Hematopoietic multipotent progenitor cell (in vitro differentiated cells): ENCODE data around the gene PIM3. TPM values are rescaled to one million over a fixed set of nuclear protein-coding genes. Genes with fewer than 3 reads are reported as not detected.
A peak's percentile ranks its signal among the peaks of the same experiment; 100 is the strongest.

Experiments used
- DNase-seq, 3 donors: peaks; one replicate each; pipeline ENCODE4 v3.0.0-alpha.2; 2011 to 2015; ENCODE audit warnings: low read depth in 2 of 3, low spot score in 2 of 3
- total RNA-seq: library from RNA; depleted of rRNA; stranded (reverse); fragments of >200 nt; gene quantifications from one replicate; pipeline ENCODE4 v1.2.3, GENCODE V29; 2012

PIM3 gene
- total RNA-seq, 1 donor = 84.6 TPM

GRCh38 chr22:49953680-49954344 is 6.8 kb upstream of the PIM3 start:
- DNase-seq = no peak

DNA sequence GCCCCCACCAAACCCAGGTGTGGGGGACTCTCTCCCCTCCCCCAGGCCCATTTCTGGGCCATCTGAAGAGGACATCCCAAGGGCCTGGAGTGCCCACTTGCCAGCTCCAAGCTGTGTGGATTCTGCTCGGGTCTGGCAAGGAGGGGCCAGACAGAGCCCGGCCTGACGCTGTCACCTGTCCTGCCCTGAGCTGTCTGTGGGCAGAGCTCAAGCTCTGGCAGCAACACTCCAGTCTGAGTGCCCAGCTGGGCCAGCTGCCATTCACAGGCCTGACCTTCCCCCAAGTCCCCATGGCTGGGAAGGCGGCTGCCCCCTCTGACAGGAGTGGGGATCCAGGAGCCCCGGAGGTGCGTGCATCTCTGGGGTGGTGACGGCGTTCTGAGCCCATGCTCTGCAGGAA is 6.2 kb upstream of the PIM3 start:
- no peak for DNase-seq

GRCh38 chr22:49954991-49955580 is 5.5 kb upstream of the PIM3 start:
- DNase-seq = no peak

GRCh38 chr22:49955581-49956417 is 4.8 kb upstream of the PIM3 start:
- DNase-seq = no peak

DNA sequence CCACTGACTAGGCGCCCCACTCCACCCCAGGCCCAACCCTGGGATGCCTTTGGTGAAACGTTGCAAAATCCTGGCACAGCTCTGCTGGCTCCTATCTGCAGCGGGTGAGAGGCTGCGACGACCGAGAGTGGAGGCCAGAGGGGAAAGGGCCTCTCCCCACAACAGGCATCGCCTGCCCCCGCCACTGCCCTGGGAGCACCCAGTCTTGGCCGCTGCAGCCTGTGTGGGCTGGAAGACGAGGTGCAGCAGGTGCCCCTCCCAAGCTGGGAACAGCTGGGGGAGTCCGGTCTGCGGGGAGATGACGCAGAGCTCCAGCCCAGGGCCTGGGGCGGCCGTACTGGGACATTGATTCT is 4.2 kb upstream of the PIM3 start:
- no peak for DNase-seq

DNA sequence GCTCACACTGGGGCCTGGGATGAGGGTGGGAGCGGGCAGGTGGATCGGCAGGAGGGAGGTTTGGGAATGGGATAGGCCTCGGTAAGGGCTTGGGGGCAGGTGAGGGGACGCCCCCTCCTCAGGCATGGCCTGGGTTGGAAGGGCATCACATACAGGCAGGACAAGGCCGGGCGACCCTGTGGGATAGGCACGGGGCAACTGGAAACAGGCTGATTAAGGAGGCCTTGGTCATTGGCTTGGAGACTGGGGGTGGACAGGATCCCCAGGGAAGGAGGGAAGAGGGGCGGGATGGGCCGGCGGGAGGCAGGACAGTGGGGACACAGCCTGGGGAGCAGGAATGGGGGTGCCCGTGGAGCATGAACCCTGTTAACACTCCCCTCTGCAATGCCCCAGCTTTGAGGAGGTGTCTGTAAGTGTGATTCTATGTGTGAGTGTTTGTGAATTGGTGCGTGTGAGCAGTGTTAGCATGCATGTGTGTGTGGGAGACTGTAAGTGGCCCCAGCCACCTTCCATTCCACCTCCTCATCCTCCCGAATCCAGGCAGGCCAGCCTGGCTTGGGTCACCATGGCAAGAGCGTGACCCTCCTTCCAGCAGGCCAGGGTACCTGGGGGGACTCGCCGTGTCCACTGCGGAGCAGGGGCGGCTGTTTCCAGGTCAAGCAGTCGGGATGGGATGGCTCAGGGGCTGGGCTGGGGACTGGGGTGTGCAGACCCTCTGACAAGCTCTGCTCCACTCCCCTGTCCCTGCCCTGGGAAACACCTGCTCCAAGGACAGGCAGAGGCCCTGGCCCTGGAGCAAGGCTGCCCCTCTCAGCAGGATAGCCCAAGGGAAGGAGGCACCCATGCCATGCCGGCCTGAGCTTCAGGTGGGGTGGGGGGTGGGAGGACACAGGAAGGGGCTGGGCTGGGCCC is 3.4 kb upstream of the PIM3 start:
- DNase-seq = no peak

- no peak for DNase-seq
These were observed 2.7 kb upstream of the PIM3 start for GRCh38 chr22:49957826-49958365.

- no peak for DNase-seq
These were observed 2.1 kb upstream of the PIM3 start for GRCh38 chr22:49958366-49958921.

DNA sequence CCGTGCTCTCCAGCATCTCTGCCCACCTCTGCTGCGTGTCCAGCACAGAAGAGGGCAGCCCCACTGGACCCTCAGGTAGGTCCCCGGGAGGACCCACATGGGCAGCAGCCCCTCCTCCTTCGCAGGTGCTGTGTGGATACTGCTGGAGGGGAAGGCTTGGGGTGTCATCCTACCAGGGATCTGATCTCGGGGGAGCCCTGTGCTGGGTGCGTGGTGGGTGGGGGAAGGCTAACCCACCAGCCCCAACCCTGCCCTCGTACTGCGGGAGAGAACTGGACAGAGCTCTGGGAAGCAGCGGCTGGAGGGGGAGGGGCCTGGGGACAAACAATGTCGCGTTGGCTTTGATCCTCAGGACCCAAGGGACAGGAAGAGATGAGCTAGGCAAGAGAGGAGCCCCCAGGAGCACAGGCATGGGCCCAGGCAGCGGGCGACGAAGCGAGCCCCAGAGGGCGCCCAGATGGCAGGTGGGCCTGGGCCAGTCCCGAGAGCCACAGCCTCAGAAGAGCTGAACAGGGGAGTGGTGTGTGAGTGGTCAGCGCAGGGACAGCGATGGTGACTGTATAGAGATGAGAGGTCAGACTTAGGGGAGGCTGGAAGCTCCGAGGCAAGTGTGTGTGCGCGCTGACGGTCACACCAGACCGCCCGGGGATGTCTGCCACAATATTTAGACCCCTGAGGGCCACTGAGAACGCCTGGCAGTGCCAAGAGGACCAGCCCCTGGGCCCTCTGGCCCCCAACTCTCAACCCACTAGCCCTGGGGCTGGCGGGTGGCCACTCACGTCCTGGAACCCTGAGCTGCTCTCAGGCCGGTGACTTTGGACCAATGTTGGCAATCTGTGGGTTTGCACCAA is 1.4 kb upstream of the PIM3 start:
- DNase-seq = no peak

- DNase-seq = no peak
These were observed 802 bp upstream of the PIM3 start for GRCh38 chr22:49959782-49960158.

GRCh38 chr22:49961005-49961600 is 531 bp downstream of the PIM3 start:
- DNase-seq = no peak

- no peak for DNase-seq
These were observed 1.0 kb downstream of the PIM3 start for GRCh38 chr22:49961601-49962011.

- peak; percentile 71 to 88 (median 85) for DNase-seq
These were observed 1.6 kb downstream of the PIM3 start for GRCh38 chr22:49962012-49962750.

GRCh38 chr22:49962751-49963646 is 2.4 kb downstream of the PIM3 start:
- no peak for DNase-seq

DNA sequence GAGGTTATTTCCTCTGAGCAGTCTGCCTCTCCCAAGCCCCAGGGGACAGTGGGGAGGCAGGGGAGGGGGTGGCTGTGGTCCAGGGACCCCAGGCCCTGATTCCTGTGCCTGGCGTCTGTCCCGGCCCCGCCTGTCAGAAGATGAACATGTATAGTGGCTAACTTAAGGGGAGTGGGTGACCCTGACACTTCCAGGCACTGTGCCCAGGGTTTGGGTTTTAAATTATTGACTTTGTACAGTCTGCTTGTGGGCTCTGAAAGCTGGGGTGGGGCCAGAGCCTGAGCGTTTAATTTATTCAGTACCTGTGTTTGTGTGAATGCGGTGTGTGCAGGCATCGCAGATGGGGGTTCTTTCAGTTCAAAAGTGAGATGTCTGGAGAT is 3.1 kb downstream of the PIM3 start:
- DNase-seq = no peak

GRCh38 chr22:49964136-49965090 is 3.8 kb downstream of the PIM3 start:
- no peak for DNase-seq
